NCI-H345 treated with DMSO at 0.1 percent for 48 hours (cell line): ENCODE measurements around the gene MYOCD.

Experiments
- DNase-seq: peaks from one replicate; lab custom pipeline; 2025; ENCODE audit not compliant: unreplicated experiment; lab: John Stamatoyannopoulos, UW

The MYOCD gene

DNA sequence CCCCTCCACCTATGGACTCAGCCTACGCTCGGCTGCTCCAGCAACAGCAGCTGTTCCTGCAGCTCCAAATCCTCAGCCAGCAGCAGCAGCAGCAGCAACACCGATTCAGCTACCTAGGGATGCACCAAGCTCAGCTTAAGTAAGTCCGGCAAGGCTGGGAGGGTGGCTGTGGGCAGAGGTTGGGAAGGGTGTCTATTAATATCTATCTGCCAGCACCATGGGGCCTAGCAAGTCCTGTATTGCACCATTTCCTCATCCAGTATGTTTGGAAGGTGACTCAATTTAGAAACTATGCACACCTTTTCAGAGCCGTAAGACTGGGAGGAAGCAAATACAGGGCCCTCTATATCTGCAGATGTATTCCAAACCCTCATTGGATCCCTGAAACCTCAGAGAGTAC is 78.6 kb downstream of the MYOCD start:
- no peak for DNase-seq

- DNase-seq, result no peak
These were observed 79.1 kb downstream of the MYOCD start for GRCh38 chr17:12744786-12745185.

- DNase-seq, result peak; percentile 10
These were observed 79.8 kb downstream of the MYOCD start for GRCh38 chr17:12745486-12745885.

DNA sequence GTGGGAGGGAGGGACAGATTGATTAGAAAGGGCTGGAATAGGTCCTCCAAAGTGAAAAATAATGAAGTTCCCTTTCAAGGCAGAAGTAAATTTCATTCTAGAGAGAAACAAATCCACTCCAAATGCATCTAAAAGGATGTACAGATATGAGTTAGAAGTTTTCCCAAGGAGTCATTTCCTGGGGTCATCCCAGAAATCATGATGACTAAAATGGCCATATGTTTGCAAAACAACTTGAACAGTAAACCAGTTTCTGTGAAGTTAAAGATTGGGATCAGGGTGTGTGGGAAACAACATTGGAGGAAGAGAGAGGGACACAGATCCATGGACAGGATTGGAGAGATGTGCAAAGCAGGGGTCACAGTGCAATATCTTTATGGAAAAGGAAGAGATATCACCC is 91.1 kb downstream of the MYOCD start:
- DNase-seq, result no peak

GRCh38 chr17:12759090-12759489 is 93.4 kb downstream of the MYOCD start:
- DNase-seq, result no peak

- DNase-seq, result no peak
These were observed 99.9 kb downstream of the MYOCD start for GRCh38 chr17:12765548-12765947.

DNA sequence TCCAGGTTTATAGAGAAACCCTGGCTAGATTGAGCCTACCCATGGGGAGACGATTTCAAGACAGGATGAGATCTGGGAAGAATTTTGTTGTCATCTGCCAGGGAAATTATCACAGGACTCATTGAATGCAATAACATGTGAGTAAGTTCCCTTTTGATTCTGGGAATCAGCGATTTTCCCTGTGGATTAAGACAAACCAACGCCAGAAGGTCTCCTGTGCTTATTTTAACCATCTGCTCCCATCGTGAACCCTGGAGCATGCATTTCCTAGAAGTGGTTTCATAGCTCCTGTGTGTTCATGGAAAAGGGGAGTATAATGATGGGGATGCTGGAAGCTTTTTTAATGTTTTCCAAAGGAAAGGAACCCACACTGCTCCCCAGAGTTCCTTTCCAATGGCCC is 102.6 kb downstream of the MYOCD start:
- no peak for DNase-seq

- DNase-seq, result no peak
These were observed 104.3 kb downstream of the MYOCD start for GRCh38 chr17:12769981-12770380.

- DNase-seq, result no peak
These were observed 107.5 kb downstream of the MYOCD start for GRCh38 chr17:12773153-12773552.

- DNase-seq, result peak; percentile 42
These were observed 123.4 kb downstream of the MYOCD start for GRCh38 chr17:12789075-12789480.

DNA sequence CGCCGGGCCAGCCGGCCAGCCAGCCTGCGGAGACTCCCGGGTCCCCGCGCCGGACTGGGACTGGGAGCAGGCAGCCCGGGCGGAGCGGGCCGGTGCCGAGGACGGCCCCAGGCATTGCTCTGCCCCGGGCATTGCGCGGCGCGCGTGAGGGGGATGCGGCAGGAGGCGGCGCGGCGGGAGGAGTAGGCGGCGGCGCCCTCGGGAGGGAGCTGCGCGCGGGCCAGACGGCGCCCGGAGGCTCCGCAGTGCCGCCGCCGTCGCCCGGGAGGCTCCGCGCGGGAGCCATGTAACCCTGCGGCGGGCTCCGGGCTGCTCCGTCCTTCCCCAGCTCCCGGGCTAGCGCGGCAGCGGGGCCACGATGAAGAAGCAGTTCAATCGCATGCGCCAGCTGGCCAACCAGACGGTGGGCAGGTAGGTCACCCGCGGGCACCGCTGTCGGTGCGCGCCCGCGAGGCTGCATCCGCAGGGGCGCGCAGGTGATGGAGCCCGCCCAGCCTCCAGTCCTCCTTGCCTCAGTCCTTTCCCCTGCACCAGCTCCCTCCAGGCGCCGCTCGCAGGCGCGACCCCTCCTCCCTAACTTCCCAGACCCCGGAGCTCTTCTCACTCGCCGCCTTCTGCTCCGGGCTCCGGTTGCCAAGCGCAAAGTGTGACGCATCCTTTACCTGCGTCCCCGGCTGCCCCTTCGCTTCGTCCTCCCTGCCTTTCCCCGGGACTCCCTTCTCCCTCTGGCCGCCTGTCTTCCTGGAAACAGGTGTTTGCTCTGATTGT is 124.0 kb downstream of the MYOCD start, which contains the start of gene ARHGAP44:
TSS of gene ARHGAP44 (plus strand) at position 18 of the 768 bp plus-strand sequence. CDS start at position 359, 341 bp downstream.
- DNase-seq, result peak; percentile 3

DNA sequence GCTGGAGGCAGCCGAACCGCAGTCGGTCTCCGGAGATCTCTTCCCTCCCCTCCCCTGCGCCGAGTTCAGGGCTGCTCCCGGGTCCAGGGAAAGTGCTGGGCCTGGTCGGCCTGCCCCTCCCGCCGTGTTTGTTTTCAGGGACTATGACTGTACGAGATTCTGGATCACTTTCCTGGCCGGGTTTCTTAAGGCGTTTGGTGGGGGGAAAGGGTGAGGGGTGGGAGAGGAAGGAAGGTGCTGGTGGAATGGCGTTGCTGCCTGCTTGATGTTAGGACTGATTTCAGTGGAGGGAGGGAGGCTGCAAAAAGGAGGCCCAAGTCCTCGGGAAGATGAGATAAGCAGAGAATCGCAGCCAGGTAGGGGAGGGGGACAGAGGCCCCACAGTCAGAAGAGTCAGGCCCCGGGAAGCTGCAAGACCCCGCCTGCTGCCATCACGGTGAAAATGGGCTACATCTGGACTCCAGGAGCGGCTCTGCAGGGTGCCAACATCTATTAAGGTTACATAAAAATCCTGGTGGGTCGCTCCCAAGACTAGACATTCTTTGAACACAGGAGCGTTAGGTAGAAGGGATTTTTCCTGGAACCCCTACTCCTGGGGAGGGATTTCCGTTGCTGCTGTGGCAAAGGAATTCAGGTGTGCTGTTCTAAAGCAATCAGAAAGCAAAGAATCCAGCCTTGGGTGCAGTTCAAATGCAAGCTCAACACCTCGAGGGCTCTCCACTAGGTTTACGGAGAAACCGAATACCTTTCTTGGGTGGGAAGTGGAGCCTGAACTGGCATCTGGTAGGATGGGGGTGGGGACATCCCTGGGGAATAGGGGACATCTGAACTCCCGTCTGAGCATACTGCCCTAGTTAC is 124.8 kb downstream of the MYOCD start:
- peak; percentile 11 for DNase-seq

DNA sequence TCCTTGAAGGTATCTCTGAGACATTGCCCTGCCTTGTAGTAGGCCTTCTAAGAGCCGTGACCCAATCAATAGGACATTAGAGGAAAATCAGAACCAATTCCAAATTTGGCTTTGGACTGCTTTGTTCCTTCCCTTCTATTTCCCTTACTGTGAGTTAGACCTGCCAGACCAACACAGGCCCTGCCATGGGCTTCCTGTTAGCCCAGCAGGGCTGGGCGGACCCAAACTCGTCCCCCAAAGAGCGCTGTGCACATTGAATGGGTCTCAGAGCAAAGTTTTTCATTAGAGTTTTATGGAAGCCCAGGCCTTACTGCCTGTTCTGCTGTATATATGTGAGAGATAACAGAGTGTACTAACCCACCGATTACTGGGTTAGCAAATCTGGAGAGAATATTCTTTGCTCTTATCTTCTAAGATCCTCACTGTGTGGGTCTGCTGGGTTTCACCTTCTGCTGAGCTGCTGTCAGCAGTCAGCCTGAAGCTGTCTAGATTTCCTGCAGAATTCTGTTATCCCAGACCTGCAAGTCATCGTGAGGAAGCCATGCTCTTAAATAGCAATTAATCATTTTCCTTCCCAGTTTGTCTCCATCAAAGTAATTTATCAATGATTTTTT is 129.3 kb downstream of the MYOCD start:
- no peak for DNase-seq

GRCh38 chr17:12800855-12801365 is 135.2 kb downstream of the MYOCD start:
- no peak for DNase-seq

- DNase-seq, result no peak
These were observed 140.9 kb downstream of the MYOCD start for GRCh38 chr17:12806630-12807029.

DNA sequence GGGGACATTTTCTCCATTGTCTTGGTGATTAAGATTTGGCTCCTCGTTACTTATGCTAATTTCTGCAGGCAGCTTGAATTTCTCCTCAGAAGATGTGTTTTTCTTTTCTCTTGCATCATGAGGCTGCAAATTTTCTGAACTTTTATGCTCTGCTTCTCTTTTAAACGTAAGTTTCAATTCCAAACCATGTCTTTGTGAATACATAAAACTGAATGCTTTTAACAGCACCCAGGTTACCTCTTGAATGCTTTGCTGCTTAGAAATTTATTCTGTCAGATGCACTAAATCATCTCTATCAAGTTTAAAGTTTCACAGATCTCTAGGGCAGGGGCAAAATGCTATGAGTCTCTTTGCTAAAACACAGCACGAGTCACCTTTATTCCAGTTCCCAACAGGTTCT is 143.0 kb downstream of the MYOCD start:
- no peak for DNase-seq

- no peak for DNase-seq
These were observed 147.2 kb downstream of the MYOCD start for GRCh38 chr17:12812877-12813276.

DNA sequence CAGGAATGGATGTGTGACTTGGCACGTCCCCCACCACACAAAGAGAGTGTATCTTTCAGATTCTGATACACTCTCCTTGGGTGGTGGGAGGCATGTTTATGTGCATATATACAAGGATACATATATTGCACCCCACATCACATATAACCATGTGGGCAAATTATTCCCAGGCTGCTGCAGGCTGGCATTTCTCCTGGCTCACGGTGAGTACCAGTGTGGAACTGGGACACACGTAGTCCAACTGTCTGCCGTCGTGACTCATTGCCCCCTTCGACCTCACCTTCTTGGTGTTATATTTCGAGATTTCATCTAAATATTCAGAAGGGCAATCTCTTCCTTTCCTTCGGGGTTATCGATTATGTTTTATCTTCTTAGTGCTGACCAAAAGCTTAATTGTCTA is 148.0 kb downstream of the MYOCD start:
- DNase-seq, result no peak

- DNase-seq, result no peak
These were observed 149.0 kb downstream of the MYOCD start for GRCh38 chr17:12814718-12815117.

- no peak for DNase-seq
These were observed 150.0 kb downstream of the MYOCD start for GRCh38 chr17:12815642-12816141.
